Measurements from ENCODE around the gene ATF5.
"Not testable (repeated sequence)": the region's sequence is repeated elsewhere in the genome, so short reads cannot be mapped to it uniquely, and the experiment has no call there.

Gene ATF5

DNA sequence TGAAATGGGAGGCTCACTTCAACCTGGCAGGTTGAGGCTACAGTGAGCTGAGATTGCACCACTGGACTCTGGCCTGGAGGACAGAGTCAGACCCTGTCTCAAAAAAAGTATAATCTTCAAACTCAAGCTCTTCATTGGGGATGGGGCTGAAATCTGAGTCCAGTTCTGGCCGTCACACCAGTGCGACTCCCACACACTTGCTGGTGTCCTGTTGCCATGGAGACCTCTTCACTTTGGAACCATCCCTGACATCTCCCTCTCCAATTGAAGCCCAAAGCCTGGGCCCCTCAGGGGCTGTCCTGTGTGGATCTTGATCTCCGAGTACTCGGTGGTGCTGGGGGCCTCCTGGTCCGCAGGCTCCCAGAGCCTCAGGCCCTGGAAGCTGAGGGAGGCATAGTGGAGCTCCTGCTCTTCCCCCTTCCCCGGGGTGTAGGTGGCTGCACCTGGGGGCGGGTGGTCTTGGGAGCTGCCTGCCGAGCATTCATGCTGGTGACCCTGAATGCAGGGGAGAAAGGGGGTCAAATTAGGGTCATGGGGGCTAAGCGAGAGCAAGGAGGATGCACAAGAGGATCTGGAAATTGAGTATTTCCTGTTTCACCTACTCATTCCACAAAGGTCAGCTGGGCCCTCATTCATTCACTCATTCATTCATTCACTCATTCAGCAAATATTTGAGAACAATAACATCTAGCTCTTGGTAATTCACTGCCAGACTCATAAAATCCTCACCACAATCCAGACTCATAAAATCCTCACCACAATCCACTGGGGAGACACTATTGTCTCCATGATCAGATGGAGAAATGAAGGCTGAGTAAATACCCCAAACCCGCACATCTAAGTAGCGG lies 21.0 kb downstream of the ATF5 start:
- DNase-seq (ENCODE audit: low spot score) = no peak

- no peak for DNase-seq (ENCODE audit: low spot score)
Measured at GRCh38 chr19:49950590-49950948, 21.6 kb downstream of the ATF5 start.

GRCh38 chr19:49950956-49951526 lies 22.0 kb downstream of the ATF5 start:
- no peak for DNase-seq (ENCODE audit: low spot score)

DNA sequence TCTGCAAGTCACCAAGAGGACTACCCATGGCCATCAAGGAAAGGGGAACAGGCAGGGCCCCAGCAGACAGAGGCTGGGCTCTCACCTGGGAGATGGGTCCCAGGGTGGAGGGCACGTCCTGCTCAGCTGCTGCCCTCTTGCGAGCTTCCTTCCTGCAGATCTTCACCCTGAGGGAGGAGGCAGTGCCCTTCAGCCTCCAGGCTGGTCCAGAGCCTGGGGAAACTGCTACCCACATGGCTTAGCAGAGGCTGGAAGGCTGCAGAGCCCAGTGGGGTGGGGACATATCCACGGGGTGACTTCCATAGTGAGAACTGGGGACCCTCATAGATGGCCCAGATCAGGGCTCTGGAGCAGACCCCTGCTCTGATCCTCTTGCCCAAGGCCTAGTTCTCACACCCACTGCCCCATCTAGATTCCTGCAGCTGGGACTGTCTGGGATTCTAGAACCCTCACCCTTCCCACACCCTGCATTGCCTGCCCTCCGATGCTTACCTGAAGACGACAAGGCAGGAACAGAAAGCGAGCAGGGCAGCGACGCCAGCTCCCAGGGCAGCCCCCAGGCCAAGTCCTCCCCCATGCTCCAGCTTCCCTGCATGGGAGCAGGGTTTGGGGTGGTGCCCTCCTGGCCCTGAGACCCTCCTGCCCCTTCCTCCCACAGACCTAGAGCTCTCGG lies 22.9 kb downstream of the ATF5 start:
- DNase-seq (ENCODE audit: low spot score) = no peak

DNA sequence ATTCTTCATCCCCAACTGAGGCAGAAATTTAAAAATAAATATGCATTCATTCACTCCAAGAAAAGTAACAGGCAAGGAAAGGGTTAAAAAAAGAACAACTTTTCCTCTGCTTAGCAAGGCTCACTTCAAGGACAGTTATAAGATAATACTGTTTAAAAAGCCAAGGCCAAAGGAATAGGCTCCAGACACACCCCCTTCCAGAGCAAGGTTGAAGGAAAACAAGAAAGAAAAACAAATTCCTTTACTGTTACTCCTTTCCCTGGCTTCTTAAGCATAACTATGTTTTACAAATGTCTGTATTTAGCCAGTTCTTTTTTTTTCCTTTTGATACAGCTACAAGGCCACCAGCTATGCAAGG lies 23.5 kb downstream of the ATF5 start:
- no peak for DNase-seq (ENCODE audit: low spot score)

DNA sequence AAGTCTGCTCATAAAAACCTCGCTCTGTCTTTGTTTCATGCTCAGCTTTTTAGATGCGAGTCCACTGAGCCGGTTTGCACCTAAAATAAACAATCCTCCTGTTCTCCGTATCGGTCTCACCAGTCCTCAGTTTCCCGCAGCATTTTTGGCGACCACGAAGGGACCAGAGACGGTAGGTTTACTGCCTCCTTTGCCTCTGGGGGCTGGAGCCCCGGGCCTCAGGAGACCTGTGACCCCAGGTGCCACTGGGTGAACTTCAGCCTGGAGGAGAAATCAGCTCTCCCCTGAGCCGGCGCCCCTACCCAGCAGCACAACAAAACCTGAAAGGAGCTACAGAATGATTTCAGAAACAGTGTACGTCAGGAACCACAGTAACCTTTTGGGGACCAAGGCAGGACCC lies 23.9 kb downstream of the ATF5 start:
- DNase-seq (ENCODE audit: low spot score) = no peak

GRCh38 chr19:49953416-49953815 lies 24.4 kb downstream of the ATF5 start:
- no peak for DNase-seq (ENCODE audit: low spot score)

GRCh38 chr19:49954092-49954829 lies 25.3 kb downstream of the ATF5 start:
- no peak for DNase-seq (ENCODE audit: low spot score)

DNA sequence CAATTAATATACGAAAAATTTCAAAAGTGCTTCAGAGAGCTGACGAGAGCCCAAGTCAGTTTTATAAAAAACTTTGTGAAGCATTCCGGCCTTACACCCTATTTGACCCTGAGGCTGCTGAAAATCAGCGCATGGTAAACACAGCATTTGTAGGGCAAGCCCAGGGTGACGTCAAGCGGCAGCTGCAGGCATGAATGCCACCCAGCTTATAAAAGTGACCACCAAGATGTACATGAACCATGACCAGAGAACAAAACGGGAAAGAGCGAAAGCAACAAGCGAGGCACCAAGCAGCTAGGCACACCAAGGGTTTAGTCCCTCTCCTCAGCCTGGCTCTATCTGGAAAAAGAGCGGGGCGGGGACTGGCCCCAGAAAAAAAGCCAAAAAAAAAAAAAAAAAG lies 25.9 kb downstream of the ATF5 start:
- DNase-seq (ENCODE audit: low spot score) = no peak

- no peak for DNase-seq (ENCODE audit: low spot score)
Measured at GRCh38 chr19:49956115-49956495, 27.1 kb downstream of the ATF5 start.

DNA sequence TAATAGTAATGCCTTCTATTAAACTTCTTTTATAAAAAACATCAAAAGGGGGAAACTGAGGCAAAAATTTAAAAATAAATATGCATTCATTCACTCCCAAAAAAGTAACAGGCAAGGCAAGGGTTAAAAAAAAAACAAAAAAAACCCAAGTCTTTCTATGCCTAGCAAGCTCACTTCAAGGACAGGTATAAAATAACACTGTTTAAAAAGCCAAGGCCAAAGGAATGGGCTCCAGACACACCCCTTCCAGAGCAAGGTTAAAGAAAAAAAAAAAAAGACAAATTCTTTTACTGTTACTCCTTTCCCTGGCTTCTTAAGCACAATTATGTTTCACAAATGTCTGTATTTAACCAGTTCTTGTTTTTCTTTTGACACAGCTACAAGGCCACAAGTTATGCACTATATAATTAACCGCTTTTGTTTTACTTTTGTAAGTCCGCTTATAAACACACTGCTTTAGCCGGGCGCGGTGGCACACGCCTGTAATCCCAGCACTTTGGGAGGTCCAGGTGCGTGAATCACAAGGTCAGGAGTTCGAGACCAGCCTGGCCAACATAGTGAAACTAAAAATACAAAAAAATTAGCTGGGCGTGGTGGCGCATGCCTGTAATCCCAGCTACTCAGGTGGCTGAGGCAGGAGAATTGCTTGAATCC lies 28.4 kb downstream of the ATF5 start:
- DNase-seq (ENCODE audit: low spot score) = no peak

DNA sequence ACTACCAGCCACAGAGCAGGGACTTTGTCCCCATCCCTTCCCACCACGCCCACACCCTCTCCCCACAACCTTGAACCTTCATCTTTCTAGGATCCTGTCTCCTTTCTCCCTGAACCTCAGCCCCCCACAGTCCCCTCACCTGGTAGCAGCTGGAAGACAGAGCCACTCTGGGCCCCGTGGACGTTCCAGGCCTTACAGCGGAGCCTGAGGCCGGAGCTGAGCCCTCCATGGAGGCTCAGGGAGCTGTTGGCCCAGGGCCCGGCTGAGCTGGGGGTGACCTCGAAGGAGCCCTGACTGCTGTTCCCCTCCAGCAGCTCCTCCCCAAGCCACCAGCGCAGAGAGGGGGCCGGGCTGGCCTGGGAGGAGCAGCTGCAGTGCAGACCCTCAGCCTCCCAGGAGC lies 29.1 kb downstream of the ATF5 start:
- not testable (repeated sequence) for DNase-seq (ENCODE audit: low spot score)

DNA sequence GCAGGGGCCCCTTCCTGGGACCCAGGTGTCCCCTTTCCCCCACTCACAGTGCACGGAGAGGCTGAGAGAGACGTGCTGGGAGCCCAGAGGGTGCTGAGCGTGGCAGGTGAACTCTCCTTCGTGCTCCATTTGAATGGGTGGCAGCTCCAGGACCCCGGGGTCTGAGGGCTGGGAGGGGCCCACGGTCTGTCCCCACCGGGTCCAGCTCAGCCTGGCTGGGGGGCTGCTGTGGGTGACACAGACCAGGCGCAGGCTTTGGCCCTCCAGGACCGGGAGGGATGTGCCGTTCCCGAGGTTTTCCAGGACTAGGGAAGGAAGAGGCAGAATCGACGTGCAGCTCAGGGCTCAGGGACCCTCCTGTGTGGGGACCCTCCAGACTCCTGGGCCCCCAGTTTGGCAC lies 29.6 kb downstream of the ATF5 start:
- not testable (repeated sequence) for DNase-seq (ENCODE audit: low spot score)

DNA sequence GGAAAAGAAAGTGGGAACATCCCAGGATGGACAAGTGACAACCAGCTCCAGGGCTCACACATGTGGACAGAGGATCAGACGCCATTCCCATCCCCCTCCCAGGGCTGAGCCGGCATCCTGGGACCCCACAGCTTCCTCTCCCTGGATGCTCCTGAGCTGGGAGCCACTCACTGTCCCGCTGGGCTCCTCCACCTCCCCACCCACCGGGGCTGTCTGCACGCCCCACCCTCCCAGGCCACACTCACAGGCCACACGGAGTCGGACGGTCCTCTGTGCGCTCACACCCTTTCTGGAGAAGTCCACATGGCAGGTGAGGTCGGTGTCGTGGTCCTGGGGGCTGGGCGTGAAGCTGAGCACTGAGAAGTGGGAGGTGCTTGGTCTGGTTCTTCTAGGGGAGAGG lies 30.9 kb downstream of the ATF5 start:
- not testable (repeated sequence) for DNase-seq (ENCODE audit: low spot score)

GRCh38 chr19:49960980-49961379 lies 32.0 kb downstream of the ATF5 start, which contains the start of gene SIGLEC11:
Gene SIGLEC11, minus strand, starts transcription at chr19:49961172. Its CDS starts 91 bp downstream, at chr19:49961081.
- DNase-seq (ENCODE audit: low spot score) = not testable (repeated sequence)

DNA sequence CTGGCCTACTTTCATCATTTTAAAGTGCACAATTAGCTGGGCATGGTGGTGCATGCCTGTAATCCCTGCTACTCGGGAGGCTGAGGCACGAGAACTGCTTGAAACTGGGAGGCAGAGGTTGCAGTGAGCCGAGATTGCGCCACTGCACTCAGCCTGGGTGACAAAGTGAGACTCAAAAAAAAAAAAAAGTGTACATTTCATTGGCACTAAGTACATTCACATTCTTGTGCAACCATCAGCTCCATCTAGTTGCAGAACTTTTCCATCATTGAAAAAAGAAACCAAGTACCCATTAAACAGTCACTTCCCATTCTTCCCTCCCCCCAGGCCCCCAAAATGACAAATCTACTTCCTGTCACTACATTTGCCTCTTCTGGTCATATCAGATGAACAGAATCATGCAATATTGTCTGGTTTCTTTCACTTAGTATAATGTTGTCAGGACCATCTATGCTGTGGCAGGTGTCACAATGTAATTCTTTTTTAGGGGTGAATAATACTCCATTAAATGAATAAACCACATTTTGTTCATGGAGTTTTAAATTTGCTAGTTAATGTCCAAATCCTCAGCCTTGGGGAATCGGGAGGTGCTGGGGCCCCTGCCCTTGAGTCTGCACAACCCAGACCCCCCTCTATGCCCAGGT lies 39.4 kb downstream of the ATF5 start:
- no peak for DNase-seq (ENCODE audit: low spot score)

DNA sequence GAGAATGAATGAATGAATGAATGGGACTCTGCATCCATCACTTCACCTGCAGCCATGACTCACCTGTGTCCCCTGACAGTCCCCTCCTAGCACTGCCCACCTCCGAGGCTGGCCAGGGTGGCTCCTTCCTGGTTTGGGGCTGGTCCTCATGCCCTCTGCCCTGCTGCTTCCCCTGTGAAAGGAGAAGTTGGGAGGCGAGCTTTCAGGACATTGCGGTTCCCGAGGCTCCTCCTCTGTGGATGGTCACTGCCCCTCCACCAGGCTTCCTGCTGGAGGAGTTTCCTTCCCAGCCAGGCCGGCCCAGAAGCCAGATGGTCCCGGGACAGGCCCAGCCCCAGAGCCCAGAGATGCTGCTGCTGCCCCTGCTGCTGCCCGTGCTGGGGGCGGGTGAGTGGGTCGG lies 40.4 kb downstream of the ATF5 start:
- not testable (repeated sequence) for DNase-seq (ENCODE audit: low spot score)

GRCh38 chr19:49971991-49972411 lies 43.0 kb downstream of the ATF5 start:
- DNase-seq (ENCODE audit: low spot score) = no peak

GRCh38 chr19:49972841-49973240 lies 43.8 kb downstream of the ATF5 start:
- no peak for DNase-seq (ENCODE audit: low spot score)

GRCh38 chr19:49973987-49974386 lies 45.0 kb downstream of the ATF5 start:
- DNase-seq (ENCODE audit: low spot score) = no peak

GRCh38 chr19:49975051-49975450 lies 46.0 kb downstream of the ATF5 start:
- DNase-seq (ENCODE audit: low spot score) = no peak

DNA sequence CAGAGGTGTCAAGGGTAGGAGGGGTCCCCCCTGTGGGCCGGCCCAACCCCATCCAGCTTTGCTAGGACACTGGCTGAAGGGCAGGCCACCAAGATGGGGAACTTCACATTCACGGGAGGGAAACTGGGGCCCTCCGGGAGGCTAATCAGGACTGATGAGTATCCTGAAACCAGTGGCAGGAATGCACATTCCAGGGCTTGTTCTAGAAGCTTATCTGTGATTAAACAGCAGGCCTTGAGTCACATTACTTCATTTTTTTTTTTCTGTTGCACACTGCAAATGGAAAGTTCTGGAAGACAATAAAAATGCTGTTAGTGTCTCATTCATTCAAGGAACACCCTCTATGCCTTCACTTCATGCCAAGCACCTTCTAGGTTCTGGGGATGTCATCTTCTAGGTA lies 47.5 kb downstream of the ATF5 start:
- DNase-seq (ENCODE audit: low spot score) = no peak
